ENCODE measurements around the gene DUS4L. TPM values are rescaled to one million over a fixed set of nuclear protein-coding genes. Genes with fewer than 3 reads are reported as not detected.

Gene DUS4L
- total RNA-seq, 1 experiment from 2014 or later, result 22.0 TPM

- H4K20me1 ChIP-seq (ENCODE audit: insufficient read depth), result no peaks in the 10 kb centered on the region
- no peak overlapping the region for H2AFZ ChIP-seq
- H3K4me2 ChIP-seq, result no peak overlapping the region
- H3K4me1 ChIP-seq (replicated peaks; ENCODE audit: insufficient read depth), result peaks cover 41% of the 10 kb centered on the region
- H3K27me3 ChIP-seq (ENCODE audit: insufficient read depth, low read depth), result no peaks in the 10 kb centered on the region
- ChIA-PET POLR2A (ENCODE audit: unreplicated experiment) (no interaction called here), CTCF (no interaction called here)
- H3K4me3 ChIP-seq, result no peak overlapping the region
- H3F3A ChIP-seq (ENCODE audit: insufficient read depth, low read depth), result peaks cover 11% of the 10 kb centered on the region; the same call in 1 of the 2 replicates
- no peaks in the 10 kb centered on the region for H3K9me2 ChIP-seq (ENCODE audit: insufficient read depth)
- TF ChIP-seq EZH2 (IDR thresholded peaks at IDR 0.05; ENCODE audit: low read depth) (no peak), CTCF (conservative IDR thresholded peaks at IDR 0.05) (no peak)
- peaks cover 15% of the 10 kb centered on the region for H3K36me3 ChIP-seq (ENCODE audit: low read depth)
- intact Hi-C loops (cut with micrococcal nuclease; ENCODE audit: unreplicated experiment), result loop anchor here (5.0 to 10.0 kb wide), 4 partner anchors 99 to 356 kb away; partner anchors contain the start of gene SLC26A4
- DNase-seq, result no peak
- BruUV-seq (replicated peaks), result no TSS peak
- peaks cover 67% of the 10 kb centered on the region for H3K79me2 ChIP-seq (ENCODE audit: low read depth)
- H3K27ac ChIP-seq, result no peak overlapping the region
- no peaks in the 10 kb centered on the region for H3K9me3 ChIP-seq (ENCODE audit: insufficient read depth, low read depth)
These were observed 2.8 kb upstream of the DUS4L start for GRCh38 chr7:107560898-107561516.

- ChIA-PET POLR2A (ENCODE audit: unreplicated experiment) (interaction anchor here (0.6 to 0.7 kb wide), 2 partner anchors 57 to 394 kb away, joined by 3 to 12 read pairs; no protein-coding TSS in a partner anchor), CTCF (interaction anchor here (0.6 to 1.3 kb wide), 3 partner anchors 24 to 311 kb away, joined by 3 to 6 read pairs (median 4); no protein-coding TSS in a partner anchor)
- no peaks in the 10 kb centered on the region for H3K9me2 ChIP-seq (ENCODE audit: insufficient read depth)
- H3F3A ChIP-seq (ENCODE audit: insufficient read depth, low read depth), result peaks cover 11% of the 10 kb centered on the region; the same call in 1 of the 2 replicates
- peak overlapping the region; percentile 94 for H2AFZ ChIP-seq
- H3K36me3 ChIP-seq (ENCODE audit: low read depth), result peaks cover 13% of the 10 kb centered on the region; the same call in 1 of the 2 replicates
- H3K9me3 ChIP-seq (ENCODE audit: insufficient read depth, low read depth), result no peaks in the 10 kb centered on the region
- H4K20me1 ChIP-seq (ENCODE audit: insufficient read depth), result no peaks in the 10 kb centered on the region
- peak overlapping the region; percentile 92 for H3K4me3 ChIP-seq
- no peaks in the 10 kb centered on the region for H3K27me3 ChIP-seq (ENCODE audit: insufficient read depth, low read depth)
- H3K79me2 ChIP-seq (ENCODE audit: low read depth), result peaks cover 73% of the 10 kb centered on the region
- peak overlapping the region; percentile 94 for H3K4me2 ChIP-seq
- intact Hi-C loops (cut with micrococcal nuclease; ENCODE audit: unreplicated experiment), result loop anchor here (2.0 to 10.0 kb wide), 5 partner anchors 56 to 358 kb away; partner anchors contain the start of gene SLC26A4
- peak in 1 of 2 experiments; percentile 49 for DNase-seq
- TSS peak; percentile 28 for BruUV-seq (replicated peaks)
- peak overlapping the region; percentile 89 for H3K27ac ChIP-seq
- H3K4me1 ChIP-seq (replicated peaks; ENCODE audit: insufficient read depth), result peaks cover 41% of the 10 kb centered on the region
- TF ChIP-seq CTCF (conservative IDR thresholded peaks at IDR 0.05) (no peak), EZH2 (IDR thresholded peaks at IDR 0.05; ENCODE audit: low read depth) (no peak)
These were observed 543 bp upstream of the DUS4L start for GRCh38 chr7:107563081-107563774.

GRCh38 chr7:107564553-107565298 lies 955 bp downstream of the DUS4L start:
- Histone ChIP-seq H3K36me3 (ENCODE audit: low read depth) (peaks cover 13% of the 10 kb centered on the region; the same call in 1 of the 2 replicates), H3K79me2 (ENCODE audit: low read depth) (peaks cover 62% of the 10 kb centered on the region), H3K4me2 (peak overlapping the region; percentile 94), H2AFZ (peak overlapping the region; percentile 94), H3F3A (ENCODE audit: insufficient read depth, low read depth) (peaks cover 11% of the 10 kb centered on the region; the same call in 1 of the 2 replicates), H3K9me2 (ENCODE audit: insufficient read depth) (no peaks in the 10 kb centered on the region), H3K9me3 (ENCODE audit: insufficient read depth, low read depth) (no peaks in the 10 kb centered on the region), H4K20me1 (ENCODE audit: insufficient read depth) (no peaks in the 10 kb centered on the region), H3K27ac (peak overlapping the region; percentile 89), H3K4me3 (peak overlapping the region; percentile 92), H3K4me1 (replicated peaks; ENCODE audit: insufficient read depth) (peaks cover 39% of the 10 kb centered on the region), H3K27me3 (ENCODE audit: insufficient read depth, low read depth) (no peaks in the 10 kb centered on the region)
- intact Hi-C loops (cut with micrococcal nuclease; ENCODE audit: unreplicated experiment), result loop anchor here (1.0 to 10.0 kb wide), 7 partner anchors 16 to 360 kb away; partner anchors contain the start of genes BCAP29 and SLC26A4
- POLR2A ChIA-PET (ENCODE audit: unreplicated experiment), result interaction anchor here (0.6 kb wide), 1 partner anchor 8 kb away, joined by 3 read pairs; no protein-coding TSS in a partner anchor
- peak in 1 of 2 experiments; percentile 81 for DNase-seq
- CTCF ChIA-PET, result interaction anchor here (0.6 to 1.6 kb wide), 3 partner anchors 44 to 179 kb away, joined by 3 to 8 read pairs (median 3); partner anchors contain the start of gene CBLL1
- no TSS peak for BruUV-seq (replicated peaks)
- no peak for TF ChIP-seq EZH2 (IDR thresholded peaks at IDR 0.05; ENCODE audit: low read depth)
- no peak for TF ChIP-seq CTCF (conservative IDR thresholded peaks at IDR 0.05)

Measured in PC-9 (cell line).